Fibroblast of peridontal ligament (primary cell): ENCODE data around the gene YOD1.
A peak's percentile ranks its signal among the peaks of the same experiment; 100 is the strongest.

Experiments used
- DNase-seq: peaks from one replicate; pipeline ENCODE4 v3.0.0-alpha.2; 2010; ENCODE audit errors: extremely low read depth

Gene YOD1

GRCh38 chr1:207051191-207051943 is at the start of gene YOD1:
Gene YOD1, minus strand, starts transcription at chr1:207051208. Its CDS starts 178 bp downstream, at chr1:207051030.
- no peak for DNase-seq

GRCh38 chr1:207097871-207098324 is 46.9 kb upstream of the YOD1 start:
- no peak for DNase-seq

GRCh38 chr1:207093944-207094343 is 42.9 kb upstream of the YOD1 start:
- no peak for DNase-seq

GRCh38 chr1:207091200-207091908 is 40.3 kb upstream of the YOD1 start:
- DNase-seq: no peak

- no peak for DNase-seq
These were observed 38.8 kb upstream of the YOD1 start for GRCh38 chr1:207089627-207090355.

- DNase-seq: no peak
These were observed 38.0 kb upstream of the YOD1 start, which contains the start of gene C4BPB for GRCh38 chr1:207088701-207089626. Gene C4BPB, plus strand, starts transcription at chr1:207088860. Its CDS starts 672 bp downstream, at chr1:207089532.

GRCh38 chr1:207088161-207088560 is 37.2 kb upstream of the YOD1 start:
- DNase-seq: no peak

GRCh38 chr1:207085887-207086286 is 34.9 kb upstream of the YOD1 start:
- DNase-seq: no peak

- DNase-seq: peak; percentile 50
These were observed 33.7 kb upstream of the YOD1 start for GRCh38 chr1:207084701-207085180.

GRCh38 chr1:207084232-207084631 is 33.2 kb upstream of the YOD1 start:
- DNase-seq: no peak

GRCh38 chr1:207081806-207082205 is 30.8 kb upstream of the YOD1 start:
- no peak for DNase-seq

- DNase-seq: no peak
These were observed 30.1 kb upstream of the YOD1 start for GRCh38 chr1:207081088-207081487.

GRCh38 chr1:207079706-207080241 is 28.8 kb upstream of the YOD1 start:
- DNase-seq: no peak

GRCh38 chr1:207078578-207079132 is 27.6 kb upstream of the YOD1 start:
- DNase-seq: no peak

GRCh38 chr1:207077470-207078377 is 26.7 kb upstream of the YOD1 start:
- DNase-seq: peak; percentile 88

- no peak for DNase-seq
These were observed 26.0 kb upstream of the YOD1 start for GRCh38 chr1:207077012-207077411.

GRCh38 chr1:207076181-207076955 is 25.4 kb upstream of the YOD1 start:
- peak; percentile 65 for DNase-seq
